Epithelial cell of esophagus (primary cell): Measurements from ENCODE around the gene MLST8.

Experiments
- DNase-seq: peaks from one replicate; pipeline ENCODE4 v3.0.0; 2010; ENCODE audit warnings: low read depth
- H3K4me3 ChIP-seq: 2 replicates; pipeline ENCODE4 v1.5.1; 2011; ENCODE audit warnings: mild to moderate bottlenecking, low read length, control low read depth
- TF ChIP-seq, protein P1 (sequence below): IDR thresholded peaks from 2 replicates; pipeline ENCODE4 v1.5.1; 2011; ENCODE audit warnings: low read depth, mild to moderate bottlenecking, low read length, control low read depth, inconsistent platforms; ENCODE audit not compliant: insufficient read depth; ENCODE audit errors: missing control alignments

The MLST8 gene

DNA sequence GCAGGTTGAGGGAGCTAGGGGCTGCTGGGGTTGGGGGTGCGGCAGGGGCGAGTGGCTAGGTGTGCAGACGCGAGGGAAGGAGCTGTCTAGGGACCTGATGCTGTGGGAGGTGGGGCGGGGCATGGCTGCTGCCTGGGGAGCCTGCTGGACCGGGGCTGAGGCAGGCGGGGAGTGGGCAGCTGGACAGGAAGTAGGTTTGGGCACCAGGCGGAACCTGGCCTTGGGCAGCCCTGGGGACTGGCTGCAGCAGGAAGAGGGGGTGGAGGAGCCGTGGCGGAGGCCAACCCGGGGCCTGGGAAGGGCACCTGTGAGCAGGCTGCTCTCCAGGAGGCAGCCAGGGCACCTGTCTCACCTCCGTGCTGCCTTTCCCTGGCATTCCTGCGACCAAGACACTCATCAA, 25.1 kb downstream of the MLST8 start:
- TF ChIP-seq, protein P1, sequence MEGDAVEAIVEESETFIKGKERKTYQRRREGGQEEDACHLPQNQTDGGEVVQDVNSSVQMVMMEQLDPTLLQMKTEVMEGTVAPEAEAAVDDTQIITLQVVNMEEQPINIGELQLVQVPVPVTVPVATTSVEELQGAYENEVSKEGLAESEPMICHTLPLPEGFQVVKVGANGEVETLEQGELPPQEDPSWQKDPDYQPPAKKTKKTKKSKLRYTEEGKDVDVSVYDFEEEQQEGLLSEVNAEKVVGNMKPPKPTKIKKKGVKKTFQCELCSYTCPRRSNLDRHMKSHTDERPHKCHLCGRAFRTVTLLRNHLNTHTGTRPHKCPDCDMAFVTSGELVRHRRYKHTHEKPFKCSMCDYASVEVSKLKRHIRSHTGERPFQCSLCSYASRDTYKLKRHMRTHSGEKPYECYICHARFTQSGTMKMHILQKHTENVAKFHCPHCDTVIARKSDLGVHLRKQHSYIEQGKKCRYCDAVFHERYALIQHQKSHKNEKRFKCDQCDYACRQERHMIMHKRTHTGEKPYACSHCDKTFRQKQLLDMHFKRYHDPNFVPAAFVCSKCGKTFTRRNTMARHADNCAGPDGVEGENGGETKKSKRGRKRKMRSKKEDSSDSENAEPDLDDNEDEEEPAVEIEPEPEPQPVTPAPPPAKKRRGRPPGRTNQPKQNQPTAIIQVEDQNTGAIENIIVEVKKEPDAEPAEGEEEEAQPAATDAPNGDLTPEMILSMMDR, result no peak
- no peak overlapping the region for H3K4me3 ChIP-seq
- no peak for DNase-seq

DNA sequence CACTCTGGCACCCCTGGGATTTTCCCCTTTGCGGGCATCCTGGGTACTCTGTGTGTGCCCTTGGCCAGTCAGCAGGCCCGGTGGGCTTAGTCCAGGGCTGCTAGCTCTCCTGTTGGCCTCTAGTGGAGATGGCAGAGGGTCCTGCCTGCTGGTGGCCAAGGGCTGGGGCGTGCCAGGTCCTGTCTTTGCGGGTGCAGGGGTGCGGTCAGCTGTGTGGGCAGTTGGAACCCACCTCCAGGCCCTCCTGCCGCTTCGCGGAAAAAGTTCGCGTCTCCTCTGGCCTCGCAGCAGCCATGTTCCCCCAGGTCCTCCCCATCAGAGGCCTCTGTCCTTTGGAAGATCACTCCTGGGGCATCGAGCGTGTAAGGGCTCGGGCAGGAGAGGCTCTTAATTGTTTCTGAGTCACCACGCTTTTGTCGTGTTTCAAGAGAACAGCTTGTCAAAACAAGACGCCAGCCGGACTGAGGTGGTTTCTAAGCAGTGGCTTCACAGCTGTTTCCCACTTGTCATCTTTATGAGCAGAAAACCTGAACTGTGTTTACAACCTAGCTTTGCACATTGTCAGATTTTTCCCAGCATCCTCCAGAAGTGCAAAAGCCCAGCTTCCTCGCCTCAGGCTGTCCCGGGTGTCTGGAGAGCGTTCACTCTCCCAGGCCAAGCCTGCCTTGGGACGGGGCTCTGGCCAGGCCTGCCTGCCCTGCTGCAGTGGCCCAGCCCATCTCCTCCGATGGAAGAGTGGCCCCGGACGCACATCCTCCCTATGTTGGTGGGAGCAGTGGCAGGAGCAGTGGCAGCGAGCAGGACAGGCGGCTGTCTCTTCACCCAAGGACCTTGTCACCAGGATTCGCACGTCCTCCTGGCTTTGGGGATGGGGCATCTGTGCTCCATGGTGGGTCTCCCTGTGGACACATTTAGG, 26.0 kb downstream of the MLST8 start:
- no peak overlapping the region for H3K4me3 ChIP-seq
- TF ChIP-seq, protein P1, result no peak

DNA sequence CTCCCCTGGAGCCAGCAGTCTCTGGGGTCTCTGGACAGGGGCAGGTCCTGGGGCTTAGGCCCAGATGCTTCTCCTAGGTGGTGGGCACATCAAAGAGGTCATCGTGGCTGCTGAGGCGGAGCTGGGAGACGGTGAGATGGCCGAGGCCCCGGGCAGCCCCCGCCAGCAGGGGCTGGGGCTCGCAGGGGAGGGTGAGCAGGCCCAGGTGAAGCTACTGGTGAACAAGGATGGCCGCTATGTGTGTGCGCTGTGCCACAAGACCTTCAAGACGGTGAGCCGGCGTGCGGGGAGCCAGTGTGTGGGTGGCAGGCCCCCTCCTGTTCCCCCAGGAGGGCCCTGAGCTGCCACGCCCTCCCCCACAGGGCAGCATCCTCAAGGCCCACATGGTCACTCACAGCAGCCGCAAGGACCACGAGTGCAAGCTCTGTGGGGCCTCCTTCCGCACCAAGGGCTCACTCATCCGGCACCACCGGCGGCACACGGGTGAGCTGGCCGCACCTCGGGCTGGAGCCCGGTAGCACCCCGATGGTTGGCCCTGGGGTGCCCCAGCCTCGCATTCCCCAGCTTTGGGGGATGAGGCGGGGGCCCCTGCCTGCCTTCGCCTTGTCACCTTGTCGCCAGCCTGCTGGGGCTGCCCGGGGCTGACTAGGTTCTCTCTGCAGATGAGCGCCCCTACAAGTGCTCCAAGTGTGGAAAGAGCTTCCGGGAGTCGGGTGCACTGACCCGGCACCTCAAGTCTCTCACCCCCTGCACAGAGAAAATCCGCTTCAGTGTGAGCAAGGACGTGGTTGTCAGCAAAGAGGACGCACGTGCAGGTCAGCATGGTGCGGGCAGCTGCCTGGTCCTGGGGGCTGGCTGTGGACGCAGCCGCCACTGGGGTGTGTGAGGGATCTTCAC, 27.1 kb downstream of the MLST8 start:
- no peak overlapping the region for H3K4me3 ChIP-seq
- TF ChIP-seq, protein P1, result no peak
- no peak for DNase-seq

More for the DNA sequence above, 26.0 kb downstream of the MLST8 start:
- peak; percentile 84 for DNase-seq

DNA sequence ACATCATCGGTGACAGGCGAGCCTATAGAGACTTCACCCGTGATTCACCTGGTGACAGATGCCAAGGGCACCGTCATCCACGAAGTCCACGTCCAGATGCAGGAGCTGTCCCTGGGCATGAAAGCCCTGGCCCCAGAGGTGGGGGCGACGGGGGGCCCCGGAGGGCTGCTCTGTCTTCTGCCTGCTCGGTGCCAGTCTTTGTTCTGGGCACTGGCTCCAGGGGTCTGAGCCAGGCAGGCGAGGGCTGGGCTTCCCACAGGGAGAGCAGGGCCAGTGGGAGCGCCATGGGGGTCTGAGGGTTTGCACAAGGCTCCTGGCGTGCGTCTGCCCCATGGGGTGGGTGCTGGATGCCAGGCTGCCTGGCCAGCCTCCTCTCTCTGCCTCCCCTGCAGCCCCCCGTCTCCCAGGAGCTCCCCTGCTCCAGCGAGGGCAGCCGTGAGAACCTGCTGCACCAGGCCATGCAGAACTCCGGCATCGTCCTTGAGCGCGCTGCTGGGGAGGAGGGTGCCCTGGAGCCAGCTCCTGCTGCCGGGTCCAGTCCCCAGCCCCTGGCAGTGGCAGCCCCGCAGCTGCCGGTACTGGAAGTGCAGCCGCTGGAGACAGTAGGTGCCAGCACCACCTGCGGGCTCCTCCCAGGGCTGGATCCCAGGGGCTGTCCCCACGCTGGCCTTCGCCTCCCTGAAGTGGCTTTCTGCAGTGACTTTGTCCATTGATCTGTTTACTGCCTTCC, 28.0 kb downstream of the MLST8 start:
- DNase-seq, result no peak
- TF ChIP-seq, protein P1, result no peak
- H3K4me3 ChIP-seq, result no peak overlapping the region

DNA sequence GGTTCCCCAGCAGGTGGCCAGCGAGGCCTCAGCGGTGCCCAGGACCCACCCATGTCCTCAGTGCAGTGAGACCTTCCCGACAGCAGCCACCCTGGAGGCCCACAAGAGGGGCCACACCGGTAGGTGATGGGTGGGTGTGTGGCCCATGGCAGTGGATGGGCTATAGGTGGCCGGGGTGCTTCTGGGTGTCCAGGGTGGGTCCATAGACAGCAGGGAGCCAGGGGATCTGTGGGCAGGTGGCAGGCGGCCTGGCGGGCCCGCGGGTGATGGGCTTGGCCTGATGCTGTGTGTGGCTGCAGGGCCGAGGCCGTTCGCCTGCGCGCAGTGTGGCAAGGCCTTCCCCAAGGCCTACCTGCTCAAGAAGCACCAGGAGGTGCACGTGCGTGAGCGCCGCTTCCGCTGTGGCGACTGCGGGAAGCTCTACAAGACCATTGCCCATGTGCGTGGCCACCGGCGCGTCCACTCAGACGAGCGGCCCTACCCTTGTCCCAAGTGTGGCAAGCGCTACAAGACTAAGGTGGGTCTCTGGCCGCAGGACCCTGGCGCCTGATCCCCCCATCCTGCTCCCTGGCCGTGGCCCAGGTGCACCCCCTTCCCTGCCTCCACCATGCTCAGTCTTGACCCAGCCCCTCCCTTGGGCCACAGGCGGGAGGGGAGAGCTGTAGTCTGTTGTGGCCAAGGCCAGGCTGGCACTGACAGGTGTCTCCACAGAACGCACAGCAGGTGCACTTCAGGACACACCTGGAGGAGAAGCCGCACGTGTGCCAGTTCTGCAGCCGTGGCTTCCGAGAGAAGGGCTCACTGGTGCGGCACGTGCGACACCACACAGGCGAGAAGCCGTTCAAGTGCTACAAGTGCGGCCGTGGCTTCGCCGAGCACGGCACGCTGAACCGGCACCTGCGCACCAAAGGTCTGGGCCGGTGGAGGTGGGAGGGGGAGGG, 28.9 kb downstream of the MLST8 start:
- no peak overlapping the region for H3K4me3 ChIP-seq
- TF ChIP-seq, protein P1, result no peak

DNA sequence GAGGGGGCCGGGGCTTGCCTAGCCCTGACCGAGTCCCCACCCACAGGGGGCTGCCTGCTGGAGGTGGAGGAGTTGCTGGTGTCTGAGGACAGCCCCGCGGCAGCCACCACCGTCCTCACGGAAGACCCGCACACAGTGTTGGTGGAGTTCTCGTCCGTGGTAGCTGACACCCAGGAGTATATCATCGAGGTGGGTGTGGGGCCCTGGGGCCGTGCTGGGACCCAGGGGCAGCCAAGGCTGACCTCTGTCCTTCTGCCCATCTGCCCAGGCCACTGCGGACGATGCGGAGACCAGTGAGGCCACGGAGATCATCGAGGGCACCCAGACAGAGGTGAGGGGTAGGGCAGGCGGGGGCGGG, 29.5 kb downstream of the MLST8 start:
- TF ChIP-seq, protein P1, result no peak
- no peak overlapping the region for H3K4me3 ChIP-seq
- no peak for DNase-seq

More for the DNA sequence above, 28.9 kb downstream of the MLST8 start:
- DNase-seq, result no peak
